ENCODE results near the gene RAB40B. TPM values are rescaled to one million over a fixed set of nuclear protein-coding genes. Genes with fewer than 3 reads are reported as not detected.

Gene RAB40B
- total RNA-seq, 2 donors from 2014 or later, result 23.8 to 34.9 TPM

DNA sequence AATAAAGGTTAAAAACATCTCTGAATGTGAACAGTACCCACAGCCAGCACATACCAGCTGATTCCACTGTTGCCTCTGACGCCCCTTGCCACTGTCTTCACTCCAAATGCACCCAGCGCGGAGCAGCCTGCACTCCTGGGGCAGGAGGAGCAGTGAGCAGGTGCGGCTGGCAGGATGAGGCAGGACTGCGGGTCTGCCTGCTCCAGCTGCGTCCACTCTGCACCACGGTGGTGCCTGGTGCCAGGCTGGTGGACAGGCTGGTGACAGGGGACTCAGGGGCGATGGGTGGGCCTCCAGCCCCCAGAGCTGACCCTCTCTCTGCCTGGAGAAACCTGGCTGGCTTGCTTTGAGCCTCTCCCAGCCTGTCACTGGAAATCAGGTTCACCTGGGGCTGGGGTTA, 9.4 kb downstream of the RAB40B start:
- no peak for TF ChIP-seq POLR2A (IDR thresholded peaks at IDR 0.05)
- TF ChIP-seq, protein P1, sequence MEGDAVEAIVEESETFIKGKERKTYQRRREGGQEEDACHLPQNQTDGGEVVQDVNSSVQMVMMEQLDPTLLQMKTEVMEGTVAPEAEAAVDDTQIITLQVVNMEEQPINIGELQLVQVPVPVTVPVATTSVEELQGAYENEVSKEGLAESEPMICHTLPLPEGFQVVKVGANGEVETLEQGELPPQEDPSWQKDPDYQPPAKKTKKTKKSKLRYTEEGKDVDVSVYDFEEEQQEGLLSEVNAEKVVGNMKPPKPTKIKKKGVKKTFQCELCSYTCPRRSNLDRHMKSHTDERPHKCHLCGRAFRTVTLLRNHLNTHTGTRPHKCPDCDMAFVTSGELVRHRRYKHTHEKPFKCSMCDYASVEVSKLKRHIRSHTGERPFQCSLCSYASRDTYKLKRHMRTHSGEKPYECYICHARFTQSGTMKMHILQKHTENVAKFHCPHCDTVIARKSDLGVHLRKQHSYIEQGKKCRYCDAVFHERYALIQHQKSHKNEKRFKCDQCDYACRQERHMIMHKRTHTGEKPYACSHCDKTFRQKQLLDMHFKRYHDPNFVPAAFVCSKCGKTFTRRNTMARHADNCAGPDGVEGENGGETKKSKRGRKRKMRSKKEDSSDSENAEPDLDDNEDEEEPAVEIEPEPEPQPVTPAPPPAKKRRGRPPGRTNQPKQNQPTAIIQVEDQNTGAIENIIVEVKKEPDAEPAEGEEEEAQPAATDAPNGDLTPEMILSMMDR (IDR thresholded peaks at IDR 0.05), result no peak
- no peak for TF ChIP-seq POLR2AphosphoS5 (IDR thresholded peaks at IDR 0.05)
- no peak for DNase-seq (ENCODE audit: low spot score)
- Histone ChIP-seq H3K27ac (no peak overlapping the region), H3K27me3 (replicated peaks; ENCODE audit: insufficient read depth) (no peaks in the 10 kb centered on the region), H3K4me3 (no peak overlapping the region), H3K9me3 (no peaks in the 10 kb centered on the region), H3K36me3 (no peaks in the 10 kb centered on the region), H3K4me1 (replicated peaks) (peaks cover 4% of the 10 kb centered on the region)
- intact Hi-C loops (cut with DNase I), result no loop called here
- WGBS, result 87% methylated on average over 8 of the region's 8 CpGs

DNA sequence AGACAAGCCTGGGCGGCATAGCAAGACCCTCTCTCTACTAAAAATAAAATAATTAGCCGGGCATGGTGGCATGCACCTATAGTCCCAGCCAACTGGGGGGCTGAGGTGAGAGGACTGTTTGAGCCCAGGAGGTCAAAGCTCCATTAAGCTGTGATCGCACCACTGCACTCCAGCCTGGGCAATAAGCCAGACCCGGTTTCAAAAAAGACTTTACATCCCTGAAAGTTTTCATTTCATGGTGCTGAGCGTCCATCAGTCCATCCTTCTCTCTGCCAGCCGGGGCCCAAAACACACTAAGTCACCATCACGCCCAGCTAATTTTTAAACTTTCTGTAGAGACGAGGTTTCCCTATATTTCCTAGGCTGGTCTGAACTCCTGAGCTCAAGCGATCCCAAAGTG, 10.6 kb downstream of the RAB40B start:
- WGBS, result 79% methylated on average over 9 of the region's 9 CpGs
- H3K9me3 ChIP-seq, result no peaks in the 10 kb centered on the region
- no peaks in the 10 kb centered on the region for H3K27me3 ChIP-seq (replicated peaks; ENCODE audit: insufficient read depth)
- no peak overlapping the region for H3K4me3 ChIP-seq
- H3K4me1 ChIP-seq (replicated peaks), result peaks cover 4% of the 10 kb centered on the region
- DNase-seq (ENCODE audit: low spot score), result no peak
- TF ChIP-seq, protein P1 (IDR thresholded peaks at IDR 0.05), result no peak
- no peak for TF ChIP-seq POLR2A (IDR thresholded peaks at IDR 0.05)
- TF ChIP-seq POLR2AphosphoS5 (IDR thresholded peaks at IDR 0.05), result no peak
- intact Hi-C loops (cut with DNase I), result no loop called here
- H3K27ac ChIP-seq, result peak overlapping the region; percentile 64 to 70
- H3K36me3 ChIP-seq, result no peaks in the 10 kb centered on the region

DNA sequence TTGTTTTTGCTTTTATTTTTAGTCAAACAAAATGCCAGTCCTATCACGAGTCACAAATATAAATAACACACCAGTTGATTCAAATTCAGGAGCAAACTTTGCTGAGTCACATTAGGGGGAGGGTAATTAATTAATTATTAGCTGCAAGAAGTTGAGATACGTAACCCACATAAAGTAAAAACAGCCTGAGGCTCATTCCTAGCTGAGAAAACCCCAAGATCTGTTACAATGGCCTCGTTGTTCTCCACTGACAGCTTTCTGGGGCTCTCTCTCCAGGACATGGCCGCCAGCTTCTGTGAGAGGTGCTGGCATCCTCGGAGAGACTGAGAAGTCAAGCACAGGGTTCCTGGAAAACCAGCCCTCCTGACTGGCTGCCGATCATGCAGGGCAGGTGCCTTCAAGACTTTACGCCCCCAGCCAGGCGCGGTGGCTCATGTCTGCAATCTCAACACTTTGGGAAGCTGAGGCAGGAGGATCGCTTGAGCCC, 11.1 kb downstream of the RAB40B start:
- intact Hi-C loops (cut with DNase I), result no loop called here
- H3K9me3 ChIP-seq, result no peaks in the 10 kb centered on the region
- TF ChIP-seq POLR2AphosphoS5 (IDR thresholded peaks at IDR 0.05), result peak; percentile 72
- TF ChIP-seq POLR2A (IDR thresholded peaks at IDR 0.05), result no peak
- WGBS, result 37% methylated on average over 10 of the region's 10 CpGs
- no peak overlapping the region for H3K4me3 ChIP-seq
- H3K36me3 ChIP-seq, result no peaks in the 10 kb centered on the region
- peak overlapping the region; percentile 64 to 70 for H3K27ac ChIP-seq
- no peaks in the 10 kb centered on the region for H3K27me3 ChIP-seq (replicated peaks; ENCODE audit: insufficient read depth)
- peaks cover 4% of the 10 kb centered on the region for H3K4me1 ChIP-seq (replicated peaks)
- peak; percentile 79 for DNase-seq (ENCODE audit: low spot score)

DNA sequence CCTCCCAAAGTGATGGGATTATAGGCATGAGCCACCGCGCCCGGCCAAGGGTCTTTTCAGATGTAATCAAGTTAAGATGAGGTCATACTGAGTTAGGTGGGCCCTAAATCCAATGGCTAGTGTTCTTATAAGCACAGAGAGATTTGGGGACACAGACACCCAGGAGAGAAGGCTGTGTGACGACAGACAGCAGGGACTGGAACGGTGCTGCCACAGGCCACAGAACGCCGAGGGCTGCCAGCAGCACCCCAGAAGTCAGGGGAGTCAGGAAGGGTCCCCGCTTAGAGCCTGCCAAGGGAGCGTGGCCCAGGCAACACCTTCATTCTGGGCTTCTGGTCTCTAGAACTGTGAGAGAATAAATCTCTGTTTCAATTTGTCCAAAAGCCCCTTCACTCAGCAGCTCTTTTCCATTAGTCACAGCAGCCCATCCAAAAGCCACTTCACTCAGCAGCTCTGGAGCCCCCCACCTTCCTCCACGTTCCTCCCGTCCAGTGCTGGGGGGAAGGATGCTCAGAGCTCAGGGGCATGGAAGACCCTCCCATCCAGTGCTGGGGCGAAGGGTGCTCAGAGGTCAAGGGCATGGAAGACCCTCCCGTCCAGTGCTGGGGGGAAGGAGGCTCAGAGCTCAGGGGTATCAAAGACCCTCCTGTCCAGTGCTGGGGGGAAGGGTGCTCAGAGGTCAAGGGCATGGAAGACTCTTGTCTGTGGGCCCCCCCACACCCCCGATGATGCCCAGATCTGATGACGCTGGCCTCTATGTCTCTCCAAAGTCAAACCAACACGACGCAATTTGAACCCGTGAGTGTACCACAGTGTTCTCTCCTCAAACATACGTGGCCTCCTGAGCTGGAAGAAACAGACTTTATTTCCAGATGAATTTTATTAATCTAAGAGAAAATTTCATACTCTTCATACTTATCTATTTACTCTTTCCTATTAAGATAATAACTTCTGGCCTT, 11.9 kb downstream of the RAB40B start:
- peak overlapping the region; percentile 64 to 70 for H3K27ac ChIP-seq
- no peak overlapping the region for H3K4me3 ChIP-seq
- intact Hi-C loops (cut with DNase I), result no loop called here
- no peaks in the 10 kb centered on the region for H3K27me3 ChIP-seq (replicated peaks; ENCODE audit: insufficient read depth)
- no peak for TF ChIP-seq POLR2A (IDR thresholded peaks at IDR 0.05)
- TF ChIP-seq, protein P1 (IDR thresholded peaks at IDR 0.05), result no peak
- TF ChIP-seq POLR2AphosphoS5 (IDR thresholded peaks at IDR 0.05), result no peak
- H3K36me3 ChIP-seq, result no peaks in the 10 kb centered on the region
- H3K4me1 ChIP-seq (replicated peaks), result peaks cover 4% of the 10 kb centered on the region
- no peaks in the 10 kb centered on the region for H3K9me3 ChIP-seq
- 86% methylated on average over 19 of the region's 19 CpGs for WGBS
- no peak for DNase-seq (ENCODE audit: low spot score)

DNA sequence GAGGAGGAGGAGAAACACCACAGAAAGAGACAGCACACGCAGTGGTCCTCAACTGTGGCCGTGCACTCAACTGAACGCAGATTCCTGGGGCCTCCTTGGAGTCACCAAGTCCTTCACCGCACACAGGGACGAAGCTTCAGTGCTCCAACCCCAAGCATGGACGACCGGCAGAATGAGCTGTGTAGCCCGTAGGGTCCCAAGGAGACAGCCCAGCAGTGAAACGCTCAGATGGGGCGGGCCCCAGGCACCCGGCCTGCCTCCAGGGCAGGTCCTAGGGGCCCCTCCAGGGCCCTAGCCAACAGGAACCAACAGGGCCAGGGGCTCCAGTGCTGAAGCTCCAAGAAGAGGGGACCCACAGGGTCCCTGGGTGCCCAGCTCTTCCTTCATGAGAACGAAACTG, 13.2 kb downstream of the RAB40B start:
- 92% methylated on average over 8 of the region's 12 CpGs for WGBS
- DNase-seq (ENCODE audit: low spot score), result no peak
- Histone ChIP-seq H3K4me1 (replicated peaks) (peaks cover 4% of the 10 kb centered on the region), H3K9me3 (no peaks in the 10 kb centered on the region), H3K27me3 (replicated peaks; ENCODE audit: insufficient read depth) (no peaks in the 10 kb centered on the region), H3K4me3 (no peak overlapping the region), H3K36me3 (no peaks in the 10 kb centered on the region), H3K27ac (no peak overlapping the region)
- intact Hi-C loops (cut with DNase I), result no loop called here
- no peak for TF ChIP-seq POLR2AphosphoS5 (IDR thresholded peaks at IDR 0.05)
- no peak for TF ChIP-seq POLR2A (IDR thresholded peaks at IDR 0.05)
- TF ChIP-seq, protein P1 (IDR thresholded peaks at IDR 0.05), result no peak

Data from prostate gland (tissue), 2 donors.